Parietal lobe (tissue), 2 donors: ENCODE results near the gene TNFRSF25. TPM values are rescaled to one million over a fixed set of nuclear protein-coding genes. Genes with fewer than 3 reads are reported as not detected.

Experiments used
- small RNA-seq: library from RNA; depleted of rRNA; stranded (forward); fragments of <200 nt; gene quantifications from one replicate; pipeline ENCODE3, GENCODE V24; 2014; ENCODE audit warnings: low replicate concordance
- total RNA-seq: library from RNA; depleted of rRNA; stranded (reverse); fragments of >200 nt; gene quantifications from one replicate; pipeline ENCODE4 v1.2.3, GENCODE V29; 2014

Gene TNFRSF25
- 34.1 TPM for total RNA-seq

GRCh38 chr1:6466023-6466422 is at the start of gene TNFRSF25:
TSS of gene TNFRSF25 (minus strand) at chr1:6466173. CDS start at chr1:6466107, 66 bp downstream.

GRCh38 chr1:6491480-6491962 is 25.5 kb upstream of the TNFRSF25 start, which contains the start of gene PLEKHG5:
TSS of gene PLEKHG5 (minus strand) at chr1:6491667. CDS start at chr1:6477571, 14,096 bp downstream.

GRCh38 chr1:6424619-6425593 is 41.1 kb downstream of the TNFRSF25 start, which contains the start of gene ESPN:
TSS of gene ESPN (plus strand) at chr1:6424776. CDS start at chr1:6424956, 180 bp downstream.

GRCh38 chr1:6419804-6420453 is 46.0 kb downstream of the TNFRSF25 start, which contains the start of gene HES2:
TSS of gene HES2 (minus strand) at chr1:6419919. CDS start at chr1:6419820, 99 bp downstream.

Small RNAs within 50 kb of the gene (small RNA-seq; reads per million reads assigned to genes)
- gene MIR4252: not detected

Other genes starting within 250 kb of the TNFRSF25 start
- gene ICMT, start 230.2 kb downstream of the TNFRSF25 start, total RNA-seq: 19.4 TPM
- not detected for gene HES3, start 222.0 kb downstream of the TNFRSF25 start, total RNA-seq
- 27.2 TPM for gene GPR153, start 205.1 kb downstream of the TNFRSF25 start, total RNA-seq
- 51.3 TPM for gene ACOT7, start 72.4 kb downstream of the TNFRSF25 start, total RNA-seq
- not detected for gene HES2, start 46.3 kb downstream of the TNFRSF25 start, total RNA-seq
- gene ESPN, start 41.4 kb downstream of the TNFRSF25 start, total RNA-seq: under 0.01 TPM
- gene PLEKHG5, start 25.5 kb upstream of the TNFRSF25 start, total RNA-seq: 56.7 TPM
- 52.9 TPM for gene NOL9, start 88.3 kb upstream of the TNFRSF25 start, total RNA-seq
- not detected for gene TAS1R1, start 89.1 kb upstream of the TNFRSF25 start, total RNA-seq
- gene ZBTB48, start 113.8 kb upstream of the TNFRSF25 start, total RNA-seq: 19.4 TPM
- gene KLHL21, start 136.7 kb upstream of the TNFRSF25 start, total RNA-seq: 9.1 TPM
- 13.8 TPM for gene PHF13, start 147.6 kb upstream of the TNFRSF25 start, total RNA-seq
- 29.7 TPM for gene THAP3, start 158.7 kb upstream of the TNFRSF25 start, total RNA-seq
- gene DNAJC11, start 235.6 kb upstream of the TNFRSF25 start, total RNA-seq: 55.1 TPM